ENCODE results near the gene SLC10A1.

SLC10A1 gene

GRCh38 chr14:69789118-69789640, 7.9 kb downstream of the SLC10A1 start:
- ATAC-seq (no peak), DNase-seq (no peak)
- Mint-ChIP-seq H3K4me1 (no peaks in the 10 kb centered on the region), H3K4me3 (no peak overlapping the region), H3K9me3 (no peaks in the 10 kb centered on the region), H3K27me3 (no peaks in the 10 kb centered on the region), H3K27ac (no peak overlapping the region)

DNA sequence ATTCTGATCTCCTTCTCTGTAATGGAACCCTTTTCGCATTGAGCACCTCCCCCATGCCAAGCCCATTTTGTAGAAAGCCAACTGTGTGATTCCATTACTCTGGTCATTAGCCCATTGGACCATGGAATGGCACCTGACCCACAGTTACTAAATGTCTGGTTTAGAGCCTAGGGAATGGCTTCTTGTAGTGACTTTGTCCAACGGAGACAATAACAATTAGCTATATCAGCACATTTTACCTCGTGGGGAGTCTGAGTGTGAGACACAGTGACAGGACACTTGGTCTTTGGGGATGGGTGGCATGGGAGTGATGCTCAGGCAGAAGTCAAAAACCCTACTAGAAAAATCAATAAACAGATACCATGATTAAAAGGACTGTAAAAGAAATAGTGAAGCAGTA, 10.4 kb downstream of the SLC10A1 start:
- H3K27me3 Mint-ChIP-seq: no peaks in the 10 kb centered on the region

GRCh38 chr14:69784942-69785341, 12.1 kb downstream of the SLC10A1 start:
- Mint-ChIP-seq H3K4me1 (no peaks in the 10 kb centered on the region), H3K27ac (no peak overlapping the region), H3K27me3 (no peaks in the 10 kb centered on the region), H3K9me3 (no peaks in the 10 kb centered on the region), H3K4me3 (no peak overlapping the region)
- DNase-seq: no peak
- ATAC-seq: no peak

More for the DNA sequence above, 10.4 kb downstream of the SLC10A1 start:
- H3K27ac Mint-ChIP-seq: no peak overlapping the region
- H3K4me3 Mint-ChIP-seq: no peak overlapping the region
- no peaks in the 10 kb centered on the region for H3K9me3 Mint-ChIP-seq
- DNase-seq: no peak
- no peak for ATAC-seq
- no peaks in the 10 kb centered on the region for H3K4me1 Mint-ChIP-seq

DNA sequence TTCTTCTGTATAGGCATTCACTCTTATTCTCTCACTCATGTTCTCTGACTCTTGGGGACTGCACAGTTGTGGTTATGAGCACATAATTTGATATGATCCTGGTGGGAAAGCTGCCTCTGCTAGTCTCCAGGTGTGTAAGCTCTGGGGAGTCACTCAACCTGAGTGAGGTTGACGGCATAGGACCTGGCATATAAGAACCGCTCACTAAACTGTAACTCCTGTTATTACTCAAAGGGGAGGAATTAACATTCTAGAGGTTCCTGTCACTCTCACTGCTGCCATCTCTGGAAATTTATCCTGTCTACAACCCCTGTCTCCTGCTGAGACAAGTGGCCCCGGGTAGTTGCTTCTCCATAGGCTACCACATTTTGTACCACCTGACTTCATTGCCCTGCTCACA, 16.1 kb downstream of the SLC10A1 start:
- no peak for DNase-seq
- Mint-ChIP-seq H3K4me3 (no peak overlapping the region), H3K27ac (no peak overlapping the region), H3K4me1 (peaks cover 24% of the 10 kb centered on the region), H3K9me3 (no peaks in the 10 kb centered on the region), H3K27me3 (no peaks in the 10 kb centered on the region)
- ATAC-seq: peak; percentile 37

- no peaks in the 10 kb centered on the region for H3K9me3 Mint-ChIP-seq
- DNase-seq: no peak
These were observed 16.9 kb downstream of the SLC10A1 start for GRCh38 chr14:69780092-69780491.

GRCh38 chr14:69779088-69779487, 18.0 kb downstream of the SLC10A1 start:
- Mint-ChIP-seq H3K27me3 (no peaks in the 10 kb centered on the region), H3K27ac (peak overlapping the region in 1 of 2 donors; percentile 13), H3K4me3 (no peak overlapping the region), H3K4me1 (peaks cover 41% of the 10 kb centered on the region), H3K9me3 (no peaks in the 10 kb centered on the region)
- ATAC-seq (no peak), DNase-seq (no peak)

More at GRCh38 chr14:69780092-69780491, 16.9 kb downstream of the SLC10A1 start:
- H3K4me3 Mint-ChIP-seq: no peak overlapping the region
- H3K27me3 Mint-ChIP-seq: no peaks in the 10 kb centered on the region
- ATAC-seq: no peak
- no peak overlapping the region for H3K27ac Mint-ChIP-seq
- H3K4me1 Mint-ChIP-seq: peaks cover 33% of the 10 kb centered on the region

DNA sequence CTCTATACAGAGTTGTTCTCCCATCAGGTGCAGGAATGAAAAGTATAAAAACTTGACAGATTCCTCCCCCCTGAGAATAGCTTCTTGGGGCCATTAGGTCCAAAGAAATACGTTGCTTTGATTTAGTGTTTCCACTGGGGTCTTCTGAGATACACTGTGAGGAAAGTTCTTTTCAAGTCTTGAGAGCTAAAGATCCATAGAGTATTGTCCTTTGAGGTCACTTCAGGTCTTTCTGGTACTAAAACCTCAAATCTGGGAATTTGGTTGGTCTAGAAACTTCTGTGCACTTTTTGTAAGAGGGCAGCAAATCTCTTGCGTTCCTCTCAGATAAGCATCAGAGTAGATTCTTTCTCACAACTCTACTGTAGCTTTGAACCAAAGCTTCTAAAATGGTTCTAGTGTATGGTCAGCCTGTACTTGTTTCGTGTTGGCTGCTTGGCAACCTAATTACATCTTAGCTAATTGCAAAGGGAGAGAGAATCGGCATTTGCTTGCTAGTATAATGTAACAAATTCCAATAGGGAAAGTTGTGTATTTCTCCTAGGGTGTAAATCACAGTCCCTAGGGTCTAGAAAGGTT, 20.1 kb downstream of the SLC10A1 start:
- DNase-seq (no peak), ATAC-seq (no peak)
- Mint-ChIP-seq H3K4me1 (peaks cover 62% of the 10 kb centered on the region), H3K4me3 (peak overlapping the region; percentile 2 to 49), H3K27me3 (no peaks in the 10 kb centered on the region), H3K9me3 (no peaks in the 10 kb centered on the region), H3K27ac (peak overlapping the region; percentile 28 to 87)

DNA sequence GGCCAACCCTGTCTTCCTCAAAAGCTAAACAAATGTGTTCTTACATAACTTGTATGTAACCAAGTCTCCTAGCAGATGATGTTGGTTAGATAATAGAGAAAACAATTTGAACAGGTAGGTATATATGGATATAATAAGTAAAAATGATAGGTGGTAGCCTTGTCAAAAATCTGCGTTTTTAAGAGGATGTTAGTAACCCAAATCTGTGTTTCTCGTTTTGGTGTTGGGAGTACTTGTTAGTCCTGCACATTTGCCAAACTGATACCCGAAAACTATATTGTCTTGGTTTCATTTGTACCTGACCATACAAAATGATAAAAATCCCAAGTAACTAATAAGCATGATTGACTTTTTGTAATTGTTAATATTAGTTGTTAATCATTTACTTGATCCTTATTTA, 22.0 kb downstream of the SLC10A1 start:
- Mint-ChIP-seq H3K27me3 (no peaks in the 10 kb centered on the region), H3K27ac (peak overlapping the region; percentile 67 to 69), H3K9me3 (no peaks in the 10 kb centered on the region), H3K4me1 (peaks cover 78% of the 10 kb centered on the region), H3K4me3 (no peak overlapping the region)
- DNase-seq (no peak), ATAC-seq (no peak)

DNA sequence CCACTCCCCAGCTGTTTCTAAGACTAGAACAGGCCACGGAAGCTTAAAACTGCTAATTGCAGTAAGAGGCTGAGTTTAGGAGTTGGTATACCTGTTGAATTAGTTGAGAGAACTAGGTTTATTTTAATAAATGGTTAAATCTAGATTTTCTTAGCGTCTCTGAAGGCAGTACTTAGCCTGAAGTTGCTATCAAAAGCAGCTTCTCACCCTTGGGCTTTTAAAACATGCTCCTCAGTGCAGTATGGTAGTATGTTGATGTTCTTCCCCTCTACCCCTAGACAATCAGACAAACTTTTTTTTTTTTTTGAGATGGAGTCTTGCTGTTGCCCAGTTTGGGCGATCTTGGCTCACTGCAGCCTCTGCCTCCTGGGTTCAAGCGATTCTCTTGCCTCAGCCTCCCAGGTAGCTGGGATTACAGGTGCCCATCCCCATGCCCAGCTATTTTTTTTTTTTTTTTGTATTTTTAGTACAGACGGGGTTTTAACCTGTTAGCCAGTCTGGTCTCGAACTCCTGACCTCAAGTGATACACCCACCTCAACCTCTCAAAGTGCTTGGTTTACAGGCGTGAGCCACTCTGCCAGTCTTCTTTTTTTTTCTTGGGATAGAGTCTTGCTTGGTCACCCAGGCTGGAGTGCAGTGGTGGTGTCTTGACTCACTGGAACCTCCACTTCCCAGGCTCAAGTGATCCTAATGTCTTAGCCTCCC, 23.3 kb downstream of the SLC10A1 start:
- peak overlapping the region in 1 of 2 donors; percentile 65 for H3K27ac Mint-ChIP-seq
- H3K4me1 Mint-ChIP-seq: peaks cover 89% of the 10 kb centered on the region
- no peaks in the 10 kb centered on the region for H3K27me3 Mint-ChIP-seq
- H3K9me3 Mint-ChIP-seq: no peaks in the 10 kb centered on the region
- no peak overlapping the region for H3K4me3 Mint-ChIP-seq
- ATAC-seq: no peak
- no peak for DNase-seq

DNA sequence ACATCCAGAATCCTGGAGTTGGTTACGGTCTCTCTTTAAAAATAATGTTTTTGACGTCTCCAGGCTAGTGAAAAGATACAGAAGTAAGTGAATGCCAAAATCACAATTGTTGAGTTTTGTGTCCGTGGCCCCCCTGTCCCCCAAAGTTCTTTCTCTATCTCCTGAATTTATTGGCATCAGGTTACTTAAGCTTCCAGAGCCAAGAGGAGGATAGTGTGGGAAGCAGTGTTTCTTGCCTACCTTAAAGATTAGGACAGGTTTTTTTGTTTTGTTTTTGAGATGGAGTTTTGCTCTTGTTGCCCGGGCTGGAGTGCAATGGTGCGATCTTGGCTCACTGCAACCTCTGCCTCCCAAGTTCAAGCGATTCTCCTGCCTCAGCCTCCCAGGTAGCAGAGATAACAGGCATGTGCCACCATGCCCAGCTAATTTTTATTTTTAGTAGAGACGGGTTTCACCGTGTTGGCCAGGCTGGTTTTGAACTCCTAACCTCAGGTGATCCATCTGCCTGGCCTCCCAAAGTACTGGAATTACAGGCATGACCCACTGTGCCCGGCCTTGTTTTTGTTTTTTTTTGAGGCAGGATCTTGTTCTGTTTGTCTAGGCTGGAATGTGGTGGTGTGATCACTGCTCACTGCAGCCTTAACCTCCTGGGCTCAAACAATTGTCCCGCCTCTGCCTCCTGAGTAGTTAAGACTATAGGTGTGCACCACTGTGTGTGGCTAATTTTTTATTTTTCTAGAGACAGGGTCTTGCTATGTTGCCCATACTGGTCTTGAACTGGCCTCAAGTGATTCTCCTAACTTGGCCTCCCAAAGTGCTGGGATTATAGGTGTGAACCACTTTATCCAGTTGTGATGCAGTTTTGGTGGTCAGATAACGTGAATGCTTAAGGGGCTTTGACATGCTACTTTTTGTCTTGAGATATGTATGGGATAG, 24.7 kb downstream of the SLC10A1 start:
- Mint-ChIP-seq H3K4me1 (peaks cover 93% of the 10 kb centered on the region), H3K9me3 (no peaks in the 10 kb centered on the region), H3K4me3 (peak overlapping the region in 1 of 2 donors; percentile 31), H3K27ac (peak overlapping the region; percentile 52 to 93), H3K27me3 (no peaks in the 10 kb centered on the region)
- DNase-seq (no peak), ATAC-seq (no peak)

DNA sequence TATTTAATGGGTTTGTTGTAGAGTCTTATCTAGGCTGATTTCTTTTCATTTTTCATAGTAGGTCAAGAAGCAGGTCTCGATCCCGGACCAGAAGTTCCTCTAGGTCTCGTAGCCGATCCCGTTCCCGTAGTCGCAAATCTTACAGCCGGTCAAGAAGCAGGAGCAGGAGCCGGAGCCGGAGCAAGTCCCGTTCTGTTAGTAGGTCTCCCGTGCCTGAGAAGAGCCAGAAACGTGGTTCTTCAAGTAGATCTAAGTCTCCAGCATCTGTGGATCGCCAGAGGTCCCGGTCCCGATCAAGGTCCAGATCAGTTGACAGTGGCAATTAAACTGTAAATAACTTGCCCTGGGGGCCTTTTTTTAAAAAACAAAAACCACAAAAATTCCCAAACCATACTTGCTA, 25.9 kb downstream of the SLC10A1 start:
- Mint-ChIP-seq H3K27ac (peak overlapping the region in 1 of 2 donors; percentile 45), H3K4me3 (peak overlapping the region in 1 of 2 donors; percentile 24), H3K4me1 (peaks cover 90% of the 10 kb centered on the region), H3K9me3 (no peaks in the 10 kb centered on the region), H3K27me3 (no peaks in the 10 kb centered on the region)
- no peak for ATAC-seq
- DNase-seq: no peak

- no peak for DNase-seq
- Mint-ChIP-seq H3K4me3 (peak overlapping the region; percentile 3 to 61), H3K4me1 (peaks cover 90% of the 10 kb centered on the region), H3K9me3 (peaks cover 0 to 5% of the 10 kb centered on the region in 2 donors), H3K27me3 (no peaks in the 10 kb centered on the region), H3K27ac (peak overlapping the region in 1 of 2 donors; percentile 45)
- ATAC-seq: no peak
These were observed 26.5 kb downstream of the SLC10A1 start for GRCh38 chr14:69770559-69770958.

- H3K4me1 Mint-ChIP-seq: peaks cover 82% of the 10 kb centered on the region
- no peak for DNase-seq
- peak overlapping the region in 1 of 2 donors; percentile 61 for H3K4me3 Mint-ChIP-seq
- peaks cover 0 to 6% of the 10 kb centered on the region in 2 donors for H3K9me3 Mint-ChIP-seq
- no peak for ATAC-seq
- no peaks in the 10 kb centered on the region for H3K27me3 Mint-ChIP-seq
- peak overlapping the region in 1 of 2 donors; percentile 85 for H3K27ac Mint-ChIP-seq
These were observed 27.4 kb downstream of the SLC10A1 start for GRCh38 chr14:69769623-69770022.

- H3K4me1 Mint-ChIP-seq: peaks cover 82% of the 10 kb centered on the region
- peak overlapping the region; percentile 93 to 100 for H3K4me3 Mint-ChIP-seq
- ATAC-seq: no peak
- H3K27ac Mint-ChIP-seq: peak overlapping the region; percentile 50 to 100
- H3K9me3 Mint-ChIP-seq: peaks cover 7 to 11% of the 10 kb centered on the region in 2 donors
- H3K27me3 Mint-ChIP-seq: no peaks in the 10 kb centered on the region
- DNase-seq: no peak
These were observed 28.2 kb downstream of the SLC10A1 start for GRCh38 chr14:69768873-69769272.

GRCh38 chr14:69767369-69767999, 29.6 kb downstream of the SLC10A1 start:
- no peaks in the 10 kb centered on the region for H3K27me3 Mint-ChIP-seq
- H3K4me1 Mint-ChIP-seq: peaks cover 80% of the 10 kb centered on the region
- peak; percentile 82 for ATAC-seq
- DNase-seq: peak; percentile 94 to 96
- H3K27ac Mint-ChIP-seq: peak overlapping the region; percentile 100
- H3K9me3 Mint-ChIP-seq: peaks cover 11 to 14% of the 10 kb centered on the region in 2 donors
- peak overlapping the region; percentile 93 to 100 for H3K4me3 Mint-ChIP-seq
